DND-41 (cell line): ENCODE measurements around the gene RTCB.

Experiments used
- ATAC-seq: fragments of 200-7000 bp; cut with Tn5 transposase; 3 replicates; pipeline ENCODE4 v1.9.1; 2021; ENCODE audit warnings: low read depth; ENCODE audit not compliant: insufficient read depth
- DNase-seq: peaks from one replicate; pipeline ENCODE4 v3.0.0-alpha.2; 2020
- H2AFZ ChIP-seq: 2 replicates; pipeline ENCODE4 v1.6.0; 2012; ENCODE audit warnings: low read depth, low read length
- H3K27ac ChIP-seq: 2 replicates; pipeline ENCODE4 v1.5.1; 2012; ENCODE audit warnings: low read length, inconsistent platforms
- H3K27me3 ChIP-seq: fragments of 200-600 bp; sonication (generic); 2 replicates; pipeline ENCODE4 v1.6.0; 2012; ENCODE audit warnings: low read length, mild to moderate bottlenecking, inconsistent platforms; ENCODE audit not compliant: insufficient read depth, poor library complexity
- H3K36me3 ChIP-seq: 2 replicates; pipeline ENCODE4 v1.5.1; 2012; ENCODE audit warnings: low read length, inconsistent platforms; ENCODE audit not compliant: insufficient read depth
- H3K4me1 ChIP-seq: 2 replicates; pipeline ENCODE4 v1.5.1; 2012; ENCODE audit warnings: mild to moderate bottlenecking, low read length; ENCODE audit not compliant: insufficient read depth
- H3K4me2 ChIP-seq: 2 replicates; pipeline ENCODE4 v1.6.0; 2012; ENCODE audit warnings: mild to moderate bottlenecking, moderate library complexity, low read length, inconsistent platforms; ENCODE audit not compliant: insufficient read depth
- H3K4me3 ChIP-seq, 2 experiments: fragments of 200-600 bp in 1 of 2; shearing (Covaris generic) in 1 of 2; 2 replicates each; pipeline ENCODE4 v1.5.1; 2012 to 2016; ENCODE audit warnings: inconsistent platforms in 2 of 2, low read length in 2 of 2, mild to moderate bottlenecking in 2 of 2, low read depth in 1 of 2, moderate library complexity in 1 of 2
- H3K79me2 ChIP-seq: 2 replicates; pipeline ENCODE4 v1.6.0; 2012; ENCODE audit warnings: low read length, inconsistent platforms; ENCODE audit not compliant: insufficient read depth
- H3K9ac ChIP-seq: 2 replicates; pipeline ENCODE4 v1.6.0; 2012; ENCODE audit warnings: low read depth, mild to moderate bottlenecking, inconsistent platforms, low read length, moderate library complexity
- H3K9me3 ChIP-seq: 2 replicates; pipeline ENCODE4 v1.5.1; 2012; ENCODE audit warnings: low read length, moderate library complexity, mild to moderate bottlenecking, inconsistent platforms; ENCODE audit not compliant: insufficient read depth, severe bottlenecking
- H4K20me1 ChIP-seq: 2 replicates; pipeline ENCODE4 v1.6.0; 2012; ENCODE audit warnings: low read length; ENCODE audit not compliant: insufficient read depth
- CTCF ChIP-seq: IDR thresholded peaks from 2 replicates; pipeline ENCODE4 v1.5.1; 2012; ENCODE audit warnings: borderline replicate concordance, low read length, moderate library complexity, mild to moderate bottlenecking; ENCODE audit not compliant: poor library complexity, severe bottlenecking; ENCODE audit errors: extremely low read depth
- EZH2 ChIP-seq: IDR thresholded peaks from 3 replicates; pipeline ENCODE4 v1.6.1; 2012; ENCODE audit warnings: borderline replicate concordance, low read depth, mild to moderate bottlenecking, moderate library complexity, low read length, inconsistent platforms; ENCODE audit not compliant: severe bottlenecking

The RTCB gene

GRCh38 chr22:32343941-32344340 is 68.1 kb downstream of the RTCB start:
- H3K79me2 ChIP-seq: no peaks in the 10 kb centered on the region
- TF ChIP-seq EZH2 (no peak), CTCF (no peak)
- no peak overlapping the region for H2AFZ ChIP-seq
- H3K4me1 ChIP-seq: no peaks in the 10 kb centered on the region
- no peak overlapping the region for H3K4me3 ChIP-seq
- peaks cover 15% of the 10 kb centered on the region for H3K27me3 ChIP-seq
- no peaks in the 10 kb centered on the region for H3K36me3 ChIP-seq
- H3K9me3 ChIP-seq: no peaks in the 10 kb centered on the region
- ATAC-seq: no peak
- no peaks in the 10 kb centered on the region for H4K20me1 ChIP-seq
- no peak for DNase-seq
- no peak overlapping the region for H3K9ac ChIP-seq
- H3K4me2 ChIP-seq: no peak overlapping the region
- H3K27ac ChIP-seq: no peak overlapping the region

GRCh38 chr22:32342977-32343376 is 69.1 kb downstream of the RTCB start:
- no peaks in the 10 kb centered on the region for H3K4me1 ChIP-seq
- H3K9ac ChIP-seq: no peak overlapping the region
- peaks cover 23% of the 10 kb centered on the region for H3K27me3 ChIP-seq
- H2AFZ ChIP-seq: no peak overlapping the region
- no peak for ATAC-seq
- no peak for TF ChIP-seq EZH2
- TF ChIP-seq CTCF: no peak
- no peaks in the 10 kb centered on the region for H3K9me3 ChIP-seq
- no peak overlapping the region for H3K27ac ChIP-seq
- no peaks in the 10 kb centered on the region for H4K20me1 ChIP-seq
- H3K36me3 ChIP-seq: no peaks in the 10 kb centered on the region
- DNase-seq: no peak
- H3K79me2 ChIP-seq: no peaks in the 10 kb centered on the region
- H3K4me3 ChIP-seq: no peak overlapping the region
- H3K4me2 ChIP-seq: no peak overlapping the region

GRCh38 chr22:32341122-32341740 is 70.8 kb downstream of the RTCB start:
- no peak for ATAC-seq
- H3K9ac ChIP-seq: no peak overlapping the region
- no peaks in the 10 kb centered on the region for H4K20me1 ChIP-seq
- no peak overlapping the region for H3K4me3 ChIP-seq
- no peak for DNase-seq
- H3K79me2 ChIP-seq: no peaks in the 10 kb centered on the region
- H3K4me2 ChIP-seq: no peak overlapping the region
- H3K4me1 ChIP-seq: no peaks in the 10 kb centered on the region
- peaks cover 27% of the 10 kb centered on the region for H3K27me3 ChIP-seq
- no peak overlapping the region for H2AFZ ChIP-seq
- H3K27ac ChIP-seq: no peak overlapping the region
- no peaks in the 10 kb centered on the region for H3K9me3 ChIP-seq
- TF ChIP-seq EZH2 (no peak), CTCF (no peak)
- H3K36me3 ChIP-seq: no peaks in the 10 kb centered on the region
